ENCODE results near the gene TXNDC2. TPM values are rescaled to one million over a fixed set of nuclear protein-coding genes. Genes with fewer than 3 reads are reported as not detected.

The TXNDC2 gene
- total and polyA plus RNA-seq, 2 experiments from 2014 or later: not detected

GRCh38 chr18:9905401-9905922 is 19.7 kb downstream of the TXNDC2 start:
- no peaks in the 10 kb centered on the region for H3K27me3 ChIP-seq
- H3K27ac ChIP-seq: no peak overlapping the region
- H3K4me1 ChIP-seq (ENCODE audit: low read depth): no peaks in the 10 kb centered on the region
- H3K36me3 ChIP-seq: no peaks in the 10 kb centered on the region
- TF ChIP-seq CTCF (IDR thresholded peaks at IDR 0.05; ENCODE audit: low read depth, low read length): no peak
- no peaks in the 10 kb centered on the region for H3K9me3 ChIP-seq (ENCODE audit: low read depth)
- no peak overlapping the region for H3K4me3 ChIP-seq
- peak in 1 of 2 donors; percentile 73 for DNase-seq (ENCODE audit: low read depth in 1 of 2, low spot score in 1 of 2)

DNA sequence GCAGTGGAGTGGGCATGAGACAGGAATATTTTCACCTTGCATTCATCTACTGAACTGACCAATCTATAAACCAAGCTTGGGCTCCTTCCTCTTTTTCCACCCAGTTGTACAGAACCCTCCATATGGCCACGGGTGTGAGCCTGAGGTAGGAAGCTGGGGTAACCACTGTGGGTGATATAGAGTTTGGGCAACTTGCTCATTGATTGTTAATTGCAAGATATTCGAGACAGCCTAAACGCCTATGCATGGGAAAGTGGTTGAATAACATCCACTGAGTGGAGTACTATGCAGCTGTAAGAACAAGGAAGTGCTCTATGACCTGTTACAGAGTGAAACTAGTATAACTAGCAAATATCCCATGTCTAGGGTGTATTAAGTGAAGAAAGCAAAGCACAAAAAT is 20.7 kb downstream of the TXNDC2 start:
- TF ChIP-seq CTCF (IDR thresholded peaks at IDR 0.05; ENCODE audit: low read depth, low read length): no peak
- Histone ChIP-seq H3K36me3 (no peaks in the 10 kb centered on the region), H3K9me3 (ENCODE audit: low read depth) (no peaks in the 10 kb centered on the region), H3K4me3 (no peak overlapping the region), H3K4me1 (ENCODE audit: low read depth) (no peaks in the 10 kb centered on the region), H3K27ac (no peak overlapping the region), H3K27me3 (no peaks in the 10 kb centered on the region)
- no peak for DNase-seq (ENCODE audit: low read depth in 1 of 2, low spot score in 1 of 2)

GRCh38 chr18:9907867-9908266 is 22.1 kb downstream of the TXNDC2 start:
- no peaks in the 10 kb centered on the region for H3K27me3 ChIP-seq
- no peaks in the 10 kb centered on the region for H3K36me3 ChIP-seq
- H3K27ac ChIP-seq: no peak overlapping the region
- no peaks in the 10 kb centered on the region for H3K4me1 ChIP-seq (ENCODE audit: low read depth)
- no peak overlapping the region for H3K4me3 ChIP-seq
- no peak for TF ChIP-seq CTCF (IDR thresholded peaks at IDR 0.05; ENCODE audit: low read depth, low read length)
- no peak for DNase-seq (ENCODE audit: low read depth in 1 of 2, low spot score in 1 of 2)
- no peaks in the 10 kb centered on the region for H3K9me3 ChIP-seq (ENCODE audit: low read depth)

DNA sequence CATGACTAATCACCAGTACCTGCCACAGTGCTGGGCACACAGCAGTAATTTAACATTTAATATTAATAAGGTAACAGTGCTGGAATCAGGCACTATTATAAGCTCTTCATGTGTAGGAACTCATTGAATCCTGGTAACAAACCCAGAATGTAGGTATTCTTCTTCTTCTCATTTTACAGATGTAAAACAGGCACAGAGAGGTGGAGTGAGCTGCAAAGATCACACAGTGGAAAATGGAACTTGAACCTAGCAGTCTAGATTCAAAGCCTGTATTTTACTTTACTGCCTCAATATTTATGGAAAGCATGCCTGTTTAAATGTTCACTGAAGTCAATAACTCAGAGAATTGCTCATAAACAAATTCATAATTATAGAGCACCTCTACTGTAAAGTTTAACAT is 24.3 kb downstream of the TXNDC2 start:
- Histone ChIP-seq H3K36me3 (no peaks in the 10 kb centered on the region), H3K27me3 (no peaks in the 10 kb centered on the region), H3K27ac (no peak overlapping the region), H3K9me3 (ENCODE audit: low read depth) (no peaks in the 10 kb centered on the region), H3K4me3 (no peak overlapping the region), H3K4me1 (ENCODE audit: low read depth) (no peaks in the 10 kb centered on the region)
- no peak for TF ChIP-seq CTCF (IDR thresholded peaks at IDR 0.05; ENCODE audit: low read depth, low read length)
- DNase-seq (ENCODE audit: low read depth in 1 of 2, low spot score in 1 of 2): no peak

DNA sequence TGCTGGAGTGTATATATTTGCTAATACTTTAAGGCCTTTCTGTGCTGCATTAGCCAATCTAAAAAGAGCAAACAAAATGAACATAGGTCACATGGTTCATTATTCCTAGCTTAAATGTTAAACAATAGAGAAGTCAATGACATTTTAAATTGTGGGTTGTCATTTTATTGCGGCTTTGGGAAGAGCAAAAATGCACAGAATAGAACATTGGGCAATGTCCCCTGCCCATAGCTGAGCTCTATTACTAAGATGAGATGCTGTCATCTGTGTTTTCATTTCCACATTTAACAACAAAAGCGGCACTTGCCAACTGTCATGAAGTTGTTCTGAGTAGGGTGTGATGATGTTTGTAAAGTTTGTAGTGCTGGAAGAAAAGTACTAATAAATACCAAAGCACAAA is 24.9 kb downstream of the TXNDC2 start:
- Histone ChIP-seq H3K27me3 (no peaks in the 10 kb centered on the region), H3K27ac (no peak overlapping the region)

More for the DNA sequence above, 24.9 kb downstream of the TXNDC2 start:
- Histone ChIP-seq H3K4me1 (ENCODE audit: low read depth) (peaks cover 1% of the 10 kb centered on the region), H3K4me3 (no peak overlapping the region), H3K36me3 (no peaks in the 10 kb centered on the region), H3K9me3 (ENCODE audit: low read depth) (no peaks in the 10 kb centered on the region)
- no peak for DNase-seq (ENCODE audit: low read depth in 1 of 2, low spot score in 1 of 2)
- no peak for TF ChIP-seq CTCF (IDR thresholded peaks at IDR 0.05; ENCODE audit: low read depth, low read length)

Measured in cardiac muscle cell (in vitro differentiated cells and primary cell).